ENCODE measurements around the gene UGT1A8.
"Not testable (repeated sequence)": the region's sequence is repeated elsewhere in the genome, so short reads cannot be mapped to it uniquely, and the experiment has no call there.

UGT1A8 gene

DNA sequence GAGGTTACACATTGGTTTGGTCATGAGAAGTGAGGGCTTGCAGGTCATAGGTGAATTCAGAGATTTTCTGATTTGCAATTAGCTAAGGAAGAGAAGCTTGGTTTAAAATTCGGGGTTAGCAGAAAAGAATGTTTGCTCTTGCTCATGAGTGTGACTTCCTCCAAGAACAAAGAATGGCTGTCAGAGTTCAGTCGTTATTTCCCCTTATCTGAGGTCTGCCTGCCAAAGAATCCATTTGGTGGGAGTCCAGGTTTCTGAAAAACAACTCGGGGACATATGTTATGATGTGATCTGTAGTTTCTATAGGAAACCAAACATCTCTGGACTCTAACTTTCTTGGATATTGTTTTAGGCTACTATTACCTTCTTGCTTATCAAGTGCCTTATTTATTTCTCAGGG lies 72.1 kb downstream of the UGT1A8 start:
- no peak for DNase-seq

DNA sequence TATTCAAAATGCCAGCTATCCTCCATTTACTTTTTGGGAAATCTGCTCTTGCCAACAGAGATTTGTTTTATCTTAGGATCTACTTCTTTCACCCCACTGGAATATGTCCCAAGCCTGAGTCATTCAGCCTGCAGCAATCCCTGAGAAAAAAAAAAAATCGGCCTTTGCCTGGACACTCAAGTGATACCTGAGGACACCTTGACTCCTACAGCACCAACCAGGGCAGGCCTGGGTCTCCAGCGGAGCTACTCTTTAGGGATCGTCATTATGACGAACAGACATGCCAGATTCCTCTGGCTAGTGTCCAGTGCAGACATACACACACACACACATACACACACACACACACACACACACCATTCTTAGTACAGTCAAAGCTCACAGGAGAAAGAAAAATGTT lies 73.0 kb downstream of the UGT1A8 start:
- no peak for DNase-seq

DNA sequence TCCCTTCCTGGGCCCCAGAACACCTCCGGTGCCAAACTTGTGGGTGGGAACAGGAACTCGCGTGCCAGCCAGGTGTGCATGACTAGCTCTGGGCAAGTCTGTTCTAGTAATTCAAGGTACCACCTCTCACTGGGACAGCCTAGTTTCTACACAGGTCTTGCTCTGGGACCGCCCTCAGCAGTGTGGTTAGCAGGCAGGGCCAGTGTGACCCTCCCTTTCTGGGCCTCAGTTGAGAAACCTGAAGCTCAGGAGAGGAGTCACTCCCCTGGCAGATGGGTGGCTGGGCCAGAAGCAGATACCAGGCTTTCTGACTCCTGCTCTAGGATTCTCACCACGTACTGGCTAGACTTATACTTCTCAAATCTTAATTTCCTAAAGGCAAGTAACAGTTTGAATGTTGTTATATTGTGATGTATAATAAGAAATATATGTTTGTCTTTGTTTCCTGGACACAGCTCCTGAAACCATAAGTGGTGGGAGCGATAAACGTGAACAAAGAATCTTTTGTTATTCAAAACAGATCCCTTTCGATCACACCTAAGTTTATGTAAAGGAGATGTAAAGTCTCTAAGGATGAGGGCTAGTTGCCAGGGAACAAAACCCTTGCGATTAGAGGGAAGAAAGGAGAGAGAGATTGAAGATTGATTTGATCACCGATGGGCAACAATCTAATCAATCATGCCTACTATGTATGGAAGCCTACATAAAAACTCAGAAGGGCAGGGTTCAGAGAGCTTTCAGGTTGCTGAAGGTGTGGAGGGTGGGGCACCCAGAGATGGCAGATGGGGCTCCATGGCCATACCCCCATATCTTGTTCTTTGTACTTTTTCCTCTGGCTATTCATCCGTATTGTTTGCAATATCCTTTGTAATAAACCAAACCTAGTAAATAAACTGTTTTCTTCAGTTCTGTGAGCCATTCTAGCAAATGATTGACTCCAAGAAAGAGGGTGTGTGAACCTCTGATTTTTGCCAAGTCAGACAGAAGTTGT lies 74.3 kb downstream of the UGT1A8 start:
- DNase-seq, result no peak

DNA sequence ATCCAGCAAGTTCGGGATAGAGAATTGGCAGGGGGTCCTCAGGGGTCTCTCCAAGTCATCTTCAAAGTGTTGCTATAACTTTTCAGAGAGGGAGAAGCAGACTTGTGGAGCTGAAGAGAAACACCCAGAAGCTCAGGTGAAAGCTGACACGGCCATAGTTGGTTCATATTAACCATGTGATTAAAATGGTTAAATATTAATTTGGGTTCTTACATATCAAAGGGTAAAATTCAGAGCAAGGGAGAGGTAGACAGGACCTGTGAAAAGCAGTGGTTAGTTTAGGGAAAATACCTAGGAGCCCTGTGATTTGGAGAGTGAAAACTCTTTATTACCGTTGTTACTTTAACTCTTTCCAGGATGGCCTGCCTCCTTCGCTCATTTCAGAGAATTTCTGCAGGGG lies 75.2 kb downstream of the UGT1A8 start, which contains the start of gene UGT1A6:
UGT1A6 (plus strand) TSS at position 243 of the 400 bp plus-strand sequence; CDS start at position 358, 115 bp downstream.
- DNase-seq, result no peak

DNA sequence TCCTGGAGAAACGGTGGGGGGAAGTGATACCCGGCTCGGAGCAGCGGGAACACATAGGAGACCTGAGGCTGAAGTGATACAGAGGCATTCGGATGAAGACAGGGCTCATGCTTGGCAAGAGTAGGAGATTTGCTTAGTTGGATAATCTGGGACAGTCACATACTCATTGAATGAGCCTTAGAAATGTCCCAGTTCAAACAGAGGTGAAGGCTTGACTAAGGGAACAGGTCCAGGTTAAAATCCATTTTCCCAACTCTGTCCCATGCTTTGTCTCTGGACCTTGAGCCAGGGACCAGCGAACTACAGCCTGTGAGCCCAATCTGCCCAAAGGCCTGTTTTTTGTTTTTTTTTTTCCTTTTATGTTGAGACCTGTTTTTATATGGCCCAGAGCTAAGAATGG lies 76.5 kb downstream of the UGT1A8 start:
- no peak for DNase-seq

DNA sequence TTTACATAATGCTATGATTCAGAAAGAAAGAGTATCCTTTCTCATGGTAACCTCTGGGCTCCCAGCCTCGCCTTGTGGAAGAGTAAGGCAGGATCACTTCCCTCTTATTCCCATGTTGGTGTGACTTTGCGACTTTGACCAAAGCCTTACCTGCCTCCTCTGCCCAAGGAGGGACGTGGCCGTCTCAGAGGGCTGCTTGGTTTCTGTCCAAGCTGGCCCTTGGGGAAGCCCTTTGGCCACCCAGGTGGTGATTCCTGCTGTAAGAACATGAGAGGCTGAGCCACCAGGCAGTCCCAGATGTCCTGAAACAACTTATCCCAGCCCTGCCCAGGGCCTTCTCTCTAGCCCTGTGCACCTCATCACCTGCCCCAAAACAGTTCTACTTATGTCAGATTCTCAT lies 81.3 kb downstream of the UGT1A8 start:
- DNase-seq, result no peak

DNA sequence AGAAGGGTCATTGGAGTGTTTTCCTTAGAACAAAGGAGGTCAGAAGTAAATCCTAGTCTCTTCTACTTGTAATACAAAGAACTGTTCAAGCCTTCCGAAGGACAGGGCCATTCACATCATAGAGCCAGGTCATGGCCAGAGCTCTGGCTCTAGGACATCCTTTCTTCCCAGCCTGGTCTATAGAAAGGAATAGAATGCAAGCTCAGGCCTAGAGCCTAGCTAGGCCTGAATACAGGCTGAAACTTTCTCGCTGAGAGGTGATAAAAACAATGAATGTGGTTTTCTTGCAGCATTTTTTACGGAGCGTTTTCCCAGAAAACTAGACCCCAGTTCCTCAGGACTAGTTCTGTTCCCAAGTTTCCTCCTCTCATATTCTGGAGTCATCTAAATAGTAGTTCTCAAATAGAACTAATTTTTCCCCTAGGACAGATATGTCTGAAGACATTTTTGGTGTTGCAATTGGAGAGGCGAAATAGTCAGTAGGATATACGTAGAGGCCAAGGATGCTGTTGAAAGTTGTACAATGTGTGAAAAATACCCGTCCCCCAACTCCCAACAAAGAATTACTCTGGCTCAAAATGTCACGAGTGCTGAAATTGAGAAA lies 82.1 kb downstream of the UGT1A8 start:
- DNase-seq, result no peak

DNA sequence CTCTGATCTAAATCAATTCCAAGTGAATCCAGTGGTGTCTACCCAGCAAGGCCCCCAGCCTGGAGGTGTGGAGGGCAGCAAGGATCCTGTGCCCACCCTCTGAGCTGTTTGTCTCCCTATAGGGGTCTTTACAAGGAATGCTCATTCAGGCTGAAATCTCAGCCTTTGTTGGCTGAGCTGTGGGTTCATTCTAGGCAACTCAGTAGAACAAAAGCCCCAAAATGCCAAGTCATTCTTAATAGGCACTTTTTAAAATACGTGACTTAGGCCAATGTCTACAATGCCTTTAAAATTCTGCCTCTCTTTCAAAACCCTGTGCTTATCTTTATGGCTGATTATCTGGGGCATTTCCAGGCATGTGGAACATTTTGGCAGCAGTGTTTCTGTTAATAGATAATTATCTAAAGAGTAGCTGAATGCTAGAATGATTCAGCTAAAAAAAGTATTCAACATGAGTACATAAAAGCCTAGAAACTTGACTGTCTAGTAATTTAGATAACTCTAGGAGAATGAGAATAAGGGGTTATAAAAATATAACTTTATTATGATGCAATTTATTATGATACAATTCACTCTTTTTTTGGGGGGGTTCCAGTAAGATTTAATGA lies 82.7 kb downstream of the UGT1A8 start:
- no peak for DNase-seq

DNA sequence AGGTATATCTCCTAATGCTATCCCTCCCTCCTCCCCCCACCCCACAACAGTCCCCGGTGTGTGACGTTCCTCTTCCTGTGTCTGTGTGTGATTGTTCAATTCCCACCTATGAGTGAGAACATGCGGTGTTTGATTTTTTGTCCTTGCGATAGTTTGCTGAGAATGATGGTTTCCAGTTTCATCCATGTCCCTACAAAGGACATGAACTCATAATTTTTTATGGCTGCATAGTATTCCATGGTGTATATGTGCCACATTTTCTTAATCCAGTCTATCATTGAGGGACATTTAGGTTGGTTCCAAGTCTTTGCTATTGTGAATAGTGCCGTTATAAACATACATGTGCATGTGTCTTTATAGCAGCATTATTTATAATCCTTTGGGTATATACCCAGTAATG lies 83.4 kb downstream of the UGT1A8 start:
- not testable (repeated sequence) for DNase-seq

DNA sequence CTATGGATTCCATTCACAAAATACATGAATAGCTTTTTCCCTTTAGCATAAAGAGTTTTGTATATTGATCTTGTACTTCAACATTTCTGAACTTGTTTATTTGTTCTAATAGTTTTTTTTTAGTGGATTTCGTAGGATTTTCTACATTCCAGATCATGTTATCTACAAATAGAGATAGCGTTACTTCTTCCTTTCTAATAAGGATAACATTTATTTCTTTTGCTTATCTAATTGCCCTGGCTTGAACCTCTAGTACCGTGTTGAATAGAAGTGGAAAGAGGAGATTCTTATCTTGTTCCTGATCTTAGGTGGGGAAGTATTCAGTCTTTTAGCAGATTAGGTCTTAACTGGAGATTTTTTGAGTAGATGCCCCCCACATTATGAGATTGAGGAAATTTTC lies 84.8 kb downstream of the UGT1A8 start:
- DNase-seq, result no peak

DNA sequence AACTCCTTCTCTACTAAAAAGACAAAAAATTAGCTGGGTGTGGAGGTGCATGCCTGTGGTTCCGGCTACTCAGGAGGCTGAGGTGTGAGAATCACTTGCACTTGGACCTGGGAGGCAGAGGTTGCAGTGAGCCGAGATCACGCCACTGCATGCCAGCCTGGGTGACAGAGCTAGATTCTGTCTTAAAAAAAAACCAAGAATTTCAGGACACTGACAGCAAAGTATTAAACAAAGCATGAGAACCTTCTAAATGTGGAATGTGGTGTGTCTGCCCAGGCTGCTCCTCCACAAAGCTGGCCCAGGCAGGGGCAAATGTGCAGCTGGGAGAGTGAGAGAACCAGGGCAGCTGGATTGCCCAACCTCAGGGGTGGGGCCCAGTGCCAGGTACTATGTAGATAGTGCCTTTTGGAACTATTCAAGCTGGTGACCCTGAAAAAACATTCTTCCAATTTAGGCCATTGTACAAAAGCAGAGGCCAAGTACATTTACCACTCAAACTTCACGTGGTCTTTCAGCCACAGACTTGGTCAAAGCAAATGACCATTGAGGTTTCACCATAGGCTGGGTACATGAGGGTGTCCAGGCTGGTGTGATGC lies 88.6 kb downstream of the UGT1A8 start:
- DNase-seq, result no peak

DNA sequence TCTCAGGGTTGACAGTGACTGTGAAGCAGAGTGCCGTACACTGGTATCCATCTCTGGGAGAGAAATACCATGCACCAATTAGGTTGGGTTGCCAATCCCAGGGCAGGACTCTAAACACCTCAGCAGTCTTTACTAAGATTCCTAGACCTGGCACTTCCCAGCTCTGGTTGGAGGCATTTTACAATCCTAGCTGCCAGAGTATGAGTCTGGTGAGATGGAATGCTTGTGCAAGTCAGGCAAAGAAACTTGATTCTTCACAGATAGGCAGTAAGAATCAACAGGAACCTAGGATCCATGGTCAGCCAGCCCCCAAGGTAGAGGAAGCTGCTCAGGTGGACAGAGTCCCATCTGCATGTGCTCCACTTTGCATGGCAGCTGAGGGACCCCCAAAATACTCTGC lies 89.3 kb downstream of the UGT1A8 start:
- no peak for DNase-seq

DNA sequence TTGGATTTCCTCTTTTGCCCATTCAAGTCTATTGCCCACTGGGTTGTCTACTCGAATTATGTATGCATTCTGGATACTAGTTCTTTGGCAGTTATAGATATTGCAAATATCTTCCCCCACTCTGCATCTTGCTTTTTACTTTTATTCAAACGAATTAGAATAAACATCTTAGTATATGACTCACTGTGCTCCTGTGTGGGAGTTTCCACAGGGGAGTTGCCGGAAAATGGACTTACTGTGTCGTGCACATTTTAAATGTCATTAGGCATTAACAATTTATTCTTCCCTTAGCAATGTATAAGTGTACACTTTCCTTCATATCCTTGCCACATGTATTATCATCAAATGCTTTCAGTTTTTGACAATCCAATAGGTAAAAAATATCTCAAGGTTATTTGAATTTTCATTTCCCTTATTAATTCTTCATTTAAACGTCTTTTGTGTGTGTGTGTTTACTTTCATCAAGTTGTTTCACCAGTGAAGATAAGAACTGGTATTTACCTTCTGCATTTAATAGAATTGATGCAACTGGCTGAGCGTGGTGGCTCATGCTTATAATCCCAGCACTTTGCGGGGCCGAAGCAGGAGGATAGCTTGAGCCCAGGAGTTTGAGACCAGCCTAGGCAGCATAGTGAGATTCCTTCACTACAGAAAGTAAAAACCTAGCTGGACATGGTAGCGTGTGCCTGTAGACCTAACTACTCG lies 90.7 kb downstream of the UGT1A8 start:
- no peak for DNase-seq

DNA sequence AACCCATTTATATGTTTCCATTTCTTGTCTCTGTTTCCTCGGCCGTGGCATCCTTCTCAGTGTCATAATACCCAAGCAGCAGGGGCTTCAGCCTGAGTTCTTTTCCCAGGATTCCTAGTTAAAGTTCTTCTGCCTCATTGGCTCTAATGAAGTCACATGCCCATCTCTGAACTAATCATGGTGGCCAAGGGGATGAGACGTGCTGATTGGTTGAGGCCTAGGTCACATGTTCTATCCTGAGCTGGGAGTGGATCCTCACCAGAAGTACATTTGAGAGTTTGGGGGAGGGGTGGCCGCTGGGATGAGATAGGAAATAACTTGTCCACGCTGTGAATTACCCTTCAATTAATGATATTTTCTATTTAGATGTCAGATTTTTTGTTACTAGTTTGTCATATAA lies 91.5 kb downstream of the UGT1A8 start:
- DNase-seq, result no peak

DNA sequence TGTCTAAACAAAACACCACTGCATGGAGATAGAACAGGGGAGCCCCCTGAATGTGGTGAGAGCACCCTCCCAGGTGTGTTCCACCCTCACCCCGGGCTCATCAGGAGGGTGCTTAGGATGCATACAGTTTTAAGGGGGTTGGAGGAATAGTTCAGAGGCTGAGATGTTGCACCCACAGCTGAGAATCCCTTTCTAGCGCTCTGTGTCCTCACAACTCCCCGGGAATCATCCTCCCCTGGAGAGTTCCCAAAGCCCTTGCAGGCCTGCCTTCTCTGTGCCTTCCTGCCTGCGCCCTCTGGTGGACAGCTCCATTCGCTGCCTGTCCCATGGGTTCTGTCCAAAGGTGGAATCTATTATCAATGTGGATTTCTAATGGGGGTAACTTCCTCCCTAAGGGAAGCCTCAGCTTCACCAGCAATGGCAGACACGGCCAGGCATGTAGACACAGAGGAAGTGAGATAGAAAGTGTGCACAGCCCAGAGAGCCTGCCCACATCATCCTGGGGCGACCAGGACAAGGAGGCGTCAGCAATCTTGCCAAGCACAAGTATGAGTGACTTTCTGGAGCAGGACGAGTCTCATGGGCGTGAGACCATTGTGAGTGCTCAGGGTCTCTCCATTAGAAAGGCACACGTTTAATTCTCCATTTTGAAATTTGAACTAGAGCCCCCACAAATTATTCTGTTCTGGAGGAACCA lies 94.0 kb downstream of the UGT1A8 start:
- DNase-seq, result peak; percentile 52

DNA sequence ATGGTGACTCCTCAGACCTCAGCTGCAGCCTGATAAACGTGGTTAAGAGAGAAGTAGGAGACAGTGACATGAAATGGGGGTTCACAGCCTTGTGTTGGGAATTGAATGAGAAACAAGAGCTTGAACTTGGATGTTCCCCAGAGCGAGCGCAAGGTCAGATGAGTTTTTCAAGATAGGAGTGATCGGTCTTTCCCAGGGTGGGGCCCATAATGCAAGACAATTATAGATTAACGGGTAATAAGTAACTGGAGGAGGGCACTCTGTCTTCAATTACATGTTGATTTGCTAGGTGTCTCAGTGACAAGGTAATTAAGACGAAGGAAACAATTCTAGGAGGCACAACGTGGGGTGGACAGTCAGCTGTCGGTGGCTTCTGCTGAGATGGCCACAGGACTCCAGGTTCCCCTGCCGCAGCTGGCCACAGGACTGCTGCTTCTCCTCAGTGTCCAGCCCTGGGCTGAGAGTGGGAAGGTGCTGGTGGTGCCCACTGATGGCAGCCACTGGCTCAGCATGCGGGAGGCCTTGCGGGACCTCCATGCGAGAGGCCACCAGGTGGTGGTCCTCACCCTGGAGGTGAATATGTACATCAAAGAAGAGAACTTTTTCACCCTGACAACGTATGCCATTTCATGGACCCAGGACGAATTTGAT lies 95.3 kb downstream of the UGT1A8 start, which contains the start of gene UGT1A5:
UGT1A5 (plus strand) TSS at position 297 of the 651 bp plus-strand sequence; CDS start at position 382, 85 bp downstream.
- no peak for DNase-seq

DNA sequence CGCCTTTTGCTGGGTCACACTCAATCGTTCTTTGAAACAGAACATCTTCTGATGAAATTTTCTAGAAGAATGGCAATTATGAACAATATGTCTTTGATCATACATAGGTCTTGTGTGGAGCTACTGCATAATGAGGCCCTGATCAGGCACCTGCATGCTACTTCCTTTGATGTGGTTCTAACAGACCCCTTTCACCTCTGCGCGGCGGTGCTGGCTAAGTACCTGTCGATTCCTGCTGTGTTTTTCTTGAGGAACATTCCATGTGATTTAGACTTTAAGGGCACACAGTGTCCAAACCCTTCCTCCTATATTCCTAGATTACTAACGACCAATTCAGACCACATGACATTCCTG lies 95.8 kb downstream of the UGT1A8 start:
- DNase-seq, result no peak

DNA sequence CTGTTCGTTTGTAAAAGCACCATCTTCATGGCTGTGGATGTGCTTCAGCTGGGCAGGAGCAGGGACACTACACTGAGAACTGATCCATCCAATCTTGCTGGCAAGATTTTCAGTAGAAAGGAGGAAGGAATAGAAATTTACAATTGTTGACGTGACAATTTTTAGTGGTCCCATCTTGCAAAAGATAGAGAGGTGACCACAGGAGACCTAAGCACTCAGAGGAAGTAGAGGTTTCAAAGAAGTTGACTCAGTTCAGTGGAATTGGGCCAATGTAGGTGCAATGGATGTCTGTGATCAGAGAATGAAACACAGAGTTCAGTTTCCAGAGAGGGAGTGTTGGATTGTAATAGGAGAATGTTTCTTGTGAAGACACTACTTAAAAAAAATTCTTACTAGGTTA lies 96.7 kb downstream of the UGT1A8 start:
- DNase-seq, result no peak

DNA sequence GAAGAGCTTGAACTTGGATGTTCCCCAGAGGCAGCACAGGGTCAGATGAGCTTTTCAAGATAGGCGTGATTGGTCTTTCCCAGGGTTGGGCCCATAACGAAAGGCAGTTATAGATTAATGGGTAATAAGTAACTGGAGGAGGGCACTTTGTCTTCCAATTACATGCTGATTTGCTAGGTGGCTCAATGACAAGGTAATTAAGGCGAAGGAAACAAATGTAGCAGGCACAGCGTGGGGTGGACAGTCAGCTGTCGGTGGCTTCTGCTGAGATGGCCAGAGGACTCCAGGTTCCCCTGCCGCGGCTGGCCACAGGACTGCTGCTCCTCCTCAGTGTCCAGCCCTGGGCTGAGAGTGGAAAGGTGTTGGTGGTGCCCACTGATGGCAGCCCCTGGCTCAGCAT lies 101.1 kb downstream of the UGT1A8 start, which contains the start of gene UGT1A4:
UGT1A4 (plus strand) TSS at position 185 of the 400 bp plus-strand sequence; CDS start at position 270, 85 bp downstream.
- no peak for DNase-seq

DNA sequence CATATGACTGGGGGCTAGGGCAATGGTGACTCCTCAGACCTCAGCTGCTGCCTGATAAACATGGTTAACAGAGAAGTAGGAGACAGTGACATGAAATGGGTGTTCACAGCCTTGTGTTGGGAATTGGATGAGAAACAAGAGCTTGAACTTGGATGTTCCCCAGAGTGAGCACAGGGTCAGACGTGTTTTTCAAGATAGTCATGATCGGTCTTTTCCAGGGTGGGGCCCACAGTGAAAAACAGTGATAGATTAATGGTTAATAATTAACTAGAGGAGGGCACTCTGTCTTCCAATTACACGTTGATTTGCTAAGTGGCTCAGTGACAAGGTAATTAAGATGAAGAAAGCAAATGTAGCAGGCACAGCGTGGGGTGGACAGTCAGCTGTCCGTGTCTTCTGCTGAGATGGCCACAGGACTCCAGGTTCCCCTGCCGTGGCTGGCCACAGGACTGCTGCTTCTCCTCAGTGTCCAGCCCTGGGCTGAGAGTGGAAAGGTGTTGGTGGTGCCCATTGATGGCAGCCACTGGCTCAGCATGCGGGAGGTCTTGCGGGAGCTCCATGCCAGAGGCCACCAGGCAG lies 111.4 kb downstream of the UGT1A8 start, which contains the start of gene UGT1A3:
UGT1A3 (plus strand) TSS at position 320 of the 579 bp plus-strand sequence; CDS start at position 405, 85 bp downstream.
- DNase-seq, result no peak
